ENCODE measurements around the gene CARD10.

CARD10 gene

GRCh38 chr22:37462436-37462835, 56.8 kb downstream of the CARD10 start:
- DNase-seq: no peak

DNA sequence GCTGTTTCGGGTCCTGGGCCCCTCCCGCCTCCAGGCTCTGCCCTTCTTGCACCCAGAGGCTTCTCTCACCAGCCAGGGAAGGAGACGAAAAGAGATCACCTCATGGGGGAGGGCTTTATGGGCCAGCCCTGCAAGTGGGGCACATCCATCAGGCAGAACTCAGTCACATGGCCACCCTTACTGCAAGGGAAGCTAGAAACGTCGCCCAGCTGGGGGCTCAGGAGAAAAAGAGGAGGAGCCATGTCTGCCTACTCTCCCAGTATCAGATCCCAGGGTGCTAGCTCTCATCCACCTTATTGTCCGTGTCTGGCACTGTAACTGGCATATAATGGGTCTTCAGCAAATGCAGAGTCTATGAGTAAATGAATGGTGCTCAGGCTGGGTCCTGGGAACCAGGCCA, 57.3 kb downstream of the CARD10 start:
- DNase-seq: no peak

DNA sequence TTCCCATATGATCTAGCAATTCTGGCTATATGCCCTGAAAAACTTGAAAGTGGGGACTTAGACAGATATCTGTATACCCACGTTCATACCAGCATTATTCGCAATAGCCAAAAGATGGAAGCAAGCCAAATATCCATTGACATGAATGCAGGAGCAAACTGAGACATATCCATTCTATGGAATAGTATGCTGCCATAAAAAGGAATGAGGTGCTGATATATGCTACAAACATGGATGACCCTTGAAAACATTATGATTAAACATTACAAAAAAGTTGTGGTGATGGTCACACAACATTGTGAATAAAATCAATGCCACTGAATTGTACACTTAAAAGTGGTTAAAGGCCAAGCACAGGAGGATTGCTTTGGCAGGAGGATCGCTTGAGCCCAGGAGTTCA, 58.5 kb downstream of the CARD10 start:
- no peak for DNase-seq

DNA sequence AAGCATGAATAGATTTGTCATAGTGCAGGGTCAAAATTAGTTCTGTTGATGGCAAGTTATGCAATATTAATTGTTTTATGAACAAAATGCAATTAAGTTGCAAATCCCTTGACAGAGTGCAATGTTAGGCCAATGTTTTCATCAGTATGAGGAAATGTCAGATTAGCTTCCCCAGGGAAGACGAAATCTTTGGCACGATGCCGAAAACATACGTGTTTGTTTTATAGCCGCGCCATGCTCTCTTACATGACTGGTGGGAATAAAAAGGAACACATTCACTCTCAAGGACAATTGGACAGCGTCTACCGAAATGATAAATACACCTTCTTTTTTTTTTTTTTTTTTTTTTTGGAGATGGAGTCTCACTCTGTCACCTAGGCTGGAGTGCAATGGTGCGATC, 60.0 kb downstream of the CARD10 start:
- DNase-seq: no peak

DNA sequence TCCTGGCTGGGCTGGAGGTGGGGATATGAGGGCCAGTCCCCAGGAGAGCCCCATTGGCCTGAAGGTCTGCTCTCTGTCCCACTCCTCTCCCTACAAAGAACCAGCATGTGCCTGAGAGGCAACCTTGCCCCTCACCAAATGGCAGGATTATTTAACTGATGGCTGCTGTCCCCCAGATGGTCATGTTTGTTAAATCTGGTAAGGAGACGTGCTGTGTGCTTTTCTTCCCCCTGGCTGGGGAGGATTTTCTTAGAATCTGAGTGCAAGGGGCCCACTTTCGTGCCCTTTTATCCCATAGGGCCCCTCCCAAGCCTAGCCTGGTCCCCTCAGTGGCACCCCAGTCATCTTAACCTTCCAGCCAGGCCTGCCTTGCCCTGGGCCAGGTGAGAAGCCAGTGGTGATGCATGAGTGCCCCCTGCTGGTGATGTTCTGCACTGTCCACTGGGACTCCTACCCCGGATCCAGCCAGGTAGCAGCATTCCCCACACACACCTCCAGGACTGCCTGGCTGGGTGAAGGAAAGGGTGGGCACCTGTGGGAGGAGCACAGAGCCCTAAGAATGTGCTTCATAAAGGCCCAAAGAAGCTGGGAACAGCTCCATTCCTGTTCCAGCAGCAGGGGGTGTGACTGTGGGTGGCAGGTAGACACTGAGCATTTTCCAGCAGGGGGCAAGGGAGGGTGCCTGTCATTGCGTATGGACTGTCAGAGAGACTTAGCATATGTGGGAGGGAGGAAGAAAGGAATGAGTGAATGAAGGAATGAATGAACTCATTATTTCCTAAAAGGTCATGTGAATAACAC, 61.9 kb downstream of the CARD10 start:
- DNase-seq: no peak

DNA sequence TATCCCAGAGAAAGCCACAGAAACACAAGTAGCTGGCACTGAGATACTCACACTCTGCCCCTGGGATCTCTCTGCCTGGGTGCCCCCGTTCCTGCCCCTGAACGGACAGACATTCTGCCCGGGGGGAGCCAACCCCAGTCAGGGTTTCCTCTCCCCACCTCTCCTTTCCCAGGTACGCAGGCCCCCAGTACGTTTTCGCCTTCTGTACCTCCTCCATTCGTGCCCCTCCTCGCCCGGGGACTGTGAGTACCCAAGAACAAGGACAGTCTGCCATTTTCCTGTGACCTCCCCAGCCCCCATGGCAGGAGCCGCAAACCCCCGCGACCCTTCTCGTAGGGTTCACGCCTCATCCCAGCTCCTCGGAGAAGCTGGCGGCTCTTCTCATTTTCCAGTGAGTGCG, 62.9 kb downstream of the CARD10 start:
- DNase-seq: no peak

GRCh38 chr22:37455896-37456295, 63.3 kb downstream of the CARD10 start:
- no peak for DNase-seq

DNA sequence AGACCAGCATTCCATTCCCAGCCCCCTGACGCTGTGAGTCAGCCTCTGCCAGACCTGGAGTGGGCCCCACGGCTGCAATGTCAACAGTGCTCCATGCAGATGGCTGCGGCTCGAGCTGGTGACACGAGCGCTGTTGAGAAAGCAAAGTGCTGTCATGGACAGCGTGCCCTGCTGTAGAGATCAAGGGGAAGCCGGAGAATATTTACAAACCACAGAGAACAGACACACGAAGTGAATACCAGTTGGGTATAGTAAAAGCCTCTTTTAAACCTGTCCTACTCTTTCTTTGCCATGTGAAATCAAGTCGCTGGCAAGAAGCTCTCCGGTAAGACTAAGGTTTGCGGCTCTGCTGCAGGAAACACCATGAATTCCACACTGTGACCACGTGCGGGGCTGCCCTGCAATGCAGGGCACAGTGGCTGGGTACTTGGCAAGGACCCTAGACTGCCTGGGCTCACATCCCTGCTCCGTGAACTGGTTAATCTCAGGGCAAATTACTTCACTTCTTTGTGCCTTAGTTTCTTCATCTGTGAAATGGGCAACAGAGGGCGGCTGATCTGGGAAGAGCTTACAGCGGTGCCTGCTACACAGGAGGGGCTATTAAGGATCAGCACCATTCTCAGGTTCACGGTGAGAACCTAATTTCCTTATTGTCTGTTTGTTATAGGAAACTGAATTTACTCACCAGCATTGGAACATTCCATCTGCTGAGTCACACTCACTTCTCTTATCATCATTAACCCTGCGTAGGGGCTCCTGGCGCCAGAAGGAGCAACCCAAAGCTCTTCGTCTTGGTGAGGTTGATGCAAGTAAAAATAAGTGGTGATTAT, 64.1 kb downstream of the CARD10 start:
- DNase-seq: no peak

GRCh38 chr22:37453696-37454095, 65.5 kb downstream of the CARD10 start:
- no peak for DNase-seq

GRCh38 chr22:37451218-37451617, 68.0 kb downstream of the CARD10 start:
- DNase-seq: no peak

DNA sequence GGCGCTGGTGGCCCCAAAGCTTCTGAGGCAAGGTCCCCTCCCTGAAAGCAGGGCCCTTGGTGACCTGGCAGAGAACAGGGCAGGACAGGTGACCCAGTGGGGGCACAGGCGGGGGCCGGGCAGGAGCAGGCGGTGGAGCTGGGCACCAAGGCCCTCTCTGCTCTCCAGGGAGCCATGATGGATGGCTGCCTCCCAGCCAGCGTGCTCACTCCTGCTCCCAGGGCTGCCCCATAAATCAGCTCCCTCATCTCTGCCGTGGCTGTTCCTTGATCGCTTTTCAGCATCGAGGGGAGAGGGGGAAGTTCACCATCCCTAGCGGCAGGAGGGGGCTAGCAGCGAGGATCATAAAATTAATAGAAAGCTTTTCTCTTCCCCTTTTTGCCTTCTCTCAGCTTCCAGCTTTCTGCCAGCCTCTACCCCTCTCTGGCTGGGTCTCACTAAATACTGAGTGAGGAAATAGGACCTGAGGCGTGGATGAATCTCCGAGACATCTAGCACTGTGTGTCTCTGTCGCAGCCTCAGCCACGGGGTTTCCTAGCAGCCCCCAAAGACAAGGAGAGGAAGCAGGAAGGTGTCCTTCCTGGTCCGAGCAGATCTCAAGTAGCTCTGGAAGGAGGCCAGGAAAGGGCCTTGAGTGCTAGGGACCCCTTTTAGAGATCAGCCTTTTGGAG, 69.7 kb downstream of the CARD10 start:
- DNase-seq: no peak

- DNase-seq: no peak
Measured at GRCh38 chr22:37448516-37449127, 70.6 kb downstream of the CARD10 start.

- DNase-seq: no peak
Measured at GRCh38 chr22:37445501-37445900, 73.7 kb downstream of the CARD10 start.

DNA sequence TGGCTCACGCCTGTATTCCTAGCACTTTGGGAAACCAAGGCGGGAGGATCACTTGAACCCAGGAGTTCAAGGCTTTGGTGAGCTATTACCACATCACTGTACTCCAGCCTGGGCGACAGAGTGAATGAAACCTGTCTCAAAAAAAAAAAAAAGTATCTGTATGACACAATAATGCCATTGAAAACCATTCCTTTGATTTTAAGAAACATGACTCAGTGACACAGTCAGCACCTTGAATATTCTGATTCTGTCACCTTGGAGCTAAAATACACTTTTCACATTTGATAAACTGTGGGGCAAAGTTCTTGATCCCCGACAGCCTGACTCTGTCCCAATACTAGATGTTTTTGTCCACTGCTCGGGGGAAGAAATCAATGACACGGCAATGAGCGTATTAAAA, 75.2 kb downstream of the CARD10 start:
- no peak for DNase-seq

DNA sequence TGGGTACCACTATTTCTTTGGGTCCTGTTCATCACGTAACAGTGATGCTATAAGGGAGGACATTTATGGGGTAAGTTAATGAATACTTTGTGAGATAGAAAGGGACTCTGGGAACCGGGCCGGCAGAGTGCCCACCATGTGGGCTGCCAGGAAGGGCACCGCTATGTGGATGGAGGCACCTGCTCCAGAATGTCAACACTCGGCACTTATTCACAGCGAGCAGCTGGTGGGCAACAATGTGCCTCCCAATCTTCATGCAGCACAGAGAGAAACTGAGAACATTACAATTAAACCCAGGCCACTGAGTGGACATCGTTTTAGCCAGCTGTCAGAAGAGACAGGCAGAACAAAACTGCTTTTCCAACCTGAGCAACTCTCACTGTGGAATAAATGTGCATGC, 76.1 kb downstream of the CARD10 start:
- DNase-seq: no peak

DNA sequence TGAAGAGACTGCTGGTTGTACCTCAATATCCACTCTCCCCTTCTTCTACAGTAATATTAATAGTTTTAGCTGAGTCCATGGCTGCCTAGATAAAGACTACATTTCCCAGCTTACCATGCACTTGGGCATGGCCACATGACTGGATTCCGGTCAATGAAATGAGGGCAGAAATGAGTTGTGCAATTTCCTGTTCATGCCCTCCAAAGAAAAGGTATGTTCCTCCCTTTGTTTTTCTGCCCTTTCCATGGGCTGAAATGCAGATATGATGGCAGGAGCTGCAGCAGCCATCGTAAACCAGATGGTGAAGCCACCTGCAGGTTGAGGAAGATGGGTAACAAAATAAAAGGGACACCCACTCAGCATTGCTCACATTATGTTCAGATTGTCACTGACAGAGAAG, 76.7 kb downstream of the CARD10 start:
- DNase-seq: no peak

- no peak for DNase-seq
Measured at GRCh38 chr22:37442135-37442534, 77.1 kb downstream of the CARD10 start.

GRCh38 chr22:37440875-37441274, 78.3 kb downstream of the CARD10 start:
- DNase-seq: no peak

All from NCI-H524 treated with DMSO at 0.1 percent for 48 hours (cell line).